SHP77 (cell line): Measurements from ENCODE around the gene CLDN9.

Experiments
- DNase-seq, 2 experiments: peaks; one replicate each; lab custom pipeline; 2025; lab: John Stamatoyannopoulos, UW

The CLDN9 gene

GRCh38 chr16:2974319-2975056 is 38.2 kb upstream of the CLDN9 start:
- DNase-seq: no peak

- DNase-seq: no peak
Observed at GRCh38 chr16:2975161-2975795, 37.4 kb upstream of the CLDN9 start.

GRCh38 chr16:2976201-2976600 is 36.5 kb upstream of the CLDN9 start:
- DNase-seq: no peak

- DNase-seq: no peak
Observed at GRCh38 chr16:2976673-2977072, 36.0 kb upstream of the CLDN9 start.

- peak in 1 of 2 experiments; percentile 66 for DNase-seq
Observed at GRCh38 chr16:2977440-2977839, 35.3 kb upstream of the CLDN9 start.

GRCh38 chr16:2979669-2980226 is 33.0 kb upstream of the CLDN9 start:
- no peak for DNase-seq

- DNase-seq: peak; percentile 77 to 79
Observed at GRCh38 chr16:2980227-2981176, 32.2 kb upstream of the CLDN9 start, which contains the start of gene PKMYT1. Gene PKMYT1, minus strand, starts transcription at chr16:2980446. Its CDS starts 789 bp downstream, at chr16:2979657.

GRCh38 chr16:2981177-2981898 is 31.4 kb upstream of the CLDN9 start:
- no peak for DNase-seq

- DNase-seq: no peak
Observed at GRCh38 chr16:2981899-2982250, 30.8 kb upstream of the CLDN9 start.

GRCh38 chr16:2982402-2982801 is 30.3 kb upstream of the CLDN9 start:
- DNase-seq: no peak

- peak; percentile 64 to 73 for DNase-seq
Observed at GRCh38 chr16:2983706-2984136, 29.0 kb upstream of the CLDN9 start.

- DNase-seq: no peak
Observed at GRCh38 chr16:2985462-2985861, 27.3 kb upstream of the CLDN9 start.

- peak in 1 of 2 experiments; percentile 42 for DNase-seq
Observed at GRCh38 chr16:2985893-2986355, 26.8 kb upstream of the CLDN9 start.

- DNase-seq: no peak
Observed at GRCh38 chr16:2986623-2987188, 26.0 kb upstream of the CLDN9 start.

- no peak for DNase-seq
Observed at GRCh38 chr16:2987286-2987685, 25.4 kb upstream of the CLDN9 start.

GRCh38 chr16:2987833-2988232 is 24.9 kb upstream of the CLDN9 start:
- DNase-seq: no peak

GRCh38 chr16:2988590-2989099 is 24.1 kb upstream of the CLDN9 start:
- no peak for DNase-seq

GRCh38 chr16:2990891-2991290 is 21.8 kb upstream of the CLDN9 start:
- no peak for DNase-seq

- no peak for DNase-seq
Observed at GRCh38 chr16:2991566-2992261, 21.0 kb upstream of the CLDN9 start.
